Measurements from ENCODE around the gene TMEM25.
"Not testable (repeated sequence)": the region's sequence is repeated elsewhere in the genome, so short reads cannot be mapped to it uniquely, and the experiment has no call there.

Gene TMEM25

GRCh38 chr11:118544010-118544646, 13.1 kb downstream of the TMEM25 start:
- Mint-ChIP-seq H3K27me3 (no peaks in the 10 kb centered on the region), H3K36me3 (ENCODE audit: low read depth) (peaks cover 45% of the 10 kb centered on the region), H3K4me3 (no peak overlapping the region), H3K9me3 (no peaks in the 10 kb centered on the region), H3K27ac (no peak overlapping the region), H3K4me1 (ENCODE audit: low read depth) (no peaks in the 10 kb centered on the region)
- DNase-seq: no peak

- no peak overlapping the region for H3K4me3 Mint-ChIP-seq
- H3K27ac Mint-ChIP-seq: no peak overlapping the region
- H3K4me1 Mint-ChIP-seq (ENCODE audit: low read depth): no peaks in the 10 kb centered on the region
- DNase-seq: no peak
- peaks cover 45% of the 10 kb centered on the region for H3K36me3 Mint-ChIP-seq (ENCODE audit: low read depth)
- no peaks in the 10 kb centered on the region for H3K27me3 Mint-ChIP-seq
- H3K9me3 Mint-ChIP-seq: no peaks in the 10 kb centered on the region
Observed at GRCh38 chr11:118544647-118545010, 13.6 kb downstream of the TMEM25 start.

- Mint-ChIP-seq H3K27me3 (no peaks in the 10 kb centered on the region), H3K27ac (no peak overlapping the region), H3K9me3 (no peaks in the 10 kb centered on the region), H3K36me3 (ENCODE audit: low read depth) (peaks cover 43% of the 10 kb centered on the region), H3K4me1 (ENCODE audit: low read depth) (no peaks in the 10 kb centered on the region), H3K4me3 (no peak overlapping the region)
- no peak for DNase-seq
Observed at GRCh38 chr11:118545533-118545932, 14.5 kb downstream of the TMEM25 start.

DNA sequence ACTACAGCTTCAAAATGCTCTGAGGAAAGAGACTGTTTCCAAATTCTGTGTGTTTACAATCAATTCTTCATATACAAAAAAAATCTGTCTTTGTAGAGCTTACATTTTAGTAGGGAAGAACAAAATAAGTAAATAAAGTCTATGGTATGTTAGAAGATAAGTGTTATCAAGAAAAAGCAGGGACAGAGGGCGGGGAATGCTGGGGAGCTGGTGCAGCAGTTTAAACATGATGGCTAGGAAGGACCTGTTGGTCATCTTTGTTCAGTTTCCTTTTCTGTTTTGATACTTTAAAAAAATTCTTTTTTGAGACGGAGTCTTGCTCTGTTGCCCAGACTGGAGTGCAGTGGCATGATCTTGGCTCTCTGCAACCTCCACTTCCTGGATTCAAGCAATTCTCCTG, 16.1 kb downstream of the TMEM25 start:
- Mint-ChIP-seq H3K36me3 (ENCODE audit: low read depth) (peaks cover 47% of the 10 kb centered on the region), H3K4me3 (no peak overlapping the region), H3K27me3 (no peaks in the 10 kb centered on the region), H3K27ac (peak overlapping the region; percentile 69), H3K9me3 (no peaks in the 10 kb centered on the region), H3K4me1 (ENCODE audit: low read depth) (no peaks in the 10 kb centered on the region)
- no peak for DNase-seq

GRCh38 chr11:118552341-118552740, 21.3 kb downstream of the TMEM25 start:
- peaks cover 3% of the 10 kb centered on the region for H3K4me1 Mint-ChIP-seq (ENCODE audit: low read depth)
- peaks cover 51% of the 10 kb centered on the region for H3K36me3 Mint-ChIP-seq (ENCODE audit: low read depth)
- H3K27ac Mint-ChIP-seq: no peak overlapping the region
- DNase-seq: no peak
- H3K4me3 Mint-ChIP-seq: no peak overlapping the region
- H3K9me3 Mint-ChIP-seq: no peaks in the 10 kb centered on the region
- no peaks in the 10 kb centered on the region for H3K27me3 Mint-ChIP-seq

GRCh38 chr11:118560806-118561205, 29.8 kb downstream of the TMEM25 start:
- Mint-ChIP-seq H3K27ac (no peak overlapping the region), H3K9me3 (no peaks in the 10 kb centered on the region), H3K27me3 (no peaks in the 10 kb centered on the region), H3K4me1 (ENCODE audit: low read depth) (peaks cover 17% of the 10 kb centered on the region), H3K36me3 (ENCODE audit: low read depth) (peaks cover 35% of the 10 kb centered on the region), H3K4me3 (no peak overlapping the region)
- DNase-seq: no peak

GRCh38 chr11:118565051-118565450, 34.1 kb downstream of the TMEM25 start:
- Mint-ChIP-seq H3K9me3 (no peaks in the 10 kb centered on the region), H3K4me1 (ENCODE audit: low read depth) (peaks cover 21% of the 10 kb centered on the region), H3K27ac (peak overlapping the region; percentile 80), H3K4me3 (peak overlapping the region; percentile 93), H3K27me3 (no peaks in the 10 kb centered on the region), H3K36me3 (ENCODE audit: low read depth) (peaks cover 8% of the 10 kb centered on the region)
- DNase-seq: no peak

- Mint-ChIP-seq H3K27ac (no peak overlapping the region), H3K4me1 (ENCODE audit: low read depth) (peaks cover 44% of the 10 kb centered on the region), H3K9me3 (no peaks in the 10 kb centered on the region), H3K36me3 (ENCODE audit: low read depth) (peaks cover 25% of the 10 kb centered on the region), H3K27me3 (no peaks in the 10 kb centered on the region), H3K4me3 (no peak overlapping the region)
- no peak for DNase-seq
Observed at GRCh38 chr11:118569670-118570069, 38.7 kb downstream of the TMEM25 start.

- no peak for DNase-seq
- Mint-ChIP-seq H3K27ac (peak overlapping the region; percentile 96), H3K9me3 (no peaks in the 10 kb centered on the region), H3K36me3 (ENCODE audit: low read depth) (peaks cover 33% of the 10 kb centered on the region), H3K4me1 (ENCODE audit: low read depth) (peaks cover 48% of the 10 kb centered on the region), H3K27me3 (no peaks in the 10 kb centered on the region), H3K4me3 (no peak overlapping the region)
Observed at GRCh38 chr11:118570787-118571186, 39.8 kb downstream of the TMEM25 start.

GRCh38 chr11:118571701-118572060, 40.7 kb downstream of the TMEM25 start:
- peak overlapping the region; percentile 93 for H3K4me3 Mint-ChIP-seq
- peaks cover 39% of the 10 kb centered on the region for H3K36me3 Mint-ChIP-seq (ENCODE audit: low read depth)
- not testable (repeated sequence) for H3K9me3 Mint-ChIP-seq, H3K27me3 Mint-ChIP-seq
- DNase-seq: peak; percentile 56
- peak overlapping the region; percentile 96 for H3K27ac Mint-ChIP-seq
- peaks cover 51% of the 10 kb centered on the region for H3K4me1 Mint-ChIP-seq (ENCODE audit: low read depth)

DNA sequence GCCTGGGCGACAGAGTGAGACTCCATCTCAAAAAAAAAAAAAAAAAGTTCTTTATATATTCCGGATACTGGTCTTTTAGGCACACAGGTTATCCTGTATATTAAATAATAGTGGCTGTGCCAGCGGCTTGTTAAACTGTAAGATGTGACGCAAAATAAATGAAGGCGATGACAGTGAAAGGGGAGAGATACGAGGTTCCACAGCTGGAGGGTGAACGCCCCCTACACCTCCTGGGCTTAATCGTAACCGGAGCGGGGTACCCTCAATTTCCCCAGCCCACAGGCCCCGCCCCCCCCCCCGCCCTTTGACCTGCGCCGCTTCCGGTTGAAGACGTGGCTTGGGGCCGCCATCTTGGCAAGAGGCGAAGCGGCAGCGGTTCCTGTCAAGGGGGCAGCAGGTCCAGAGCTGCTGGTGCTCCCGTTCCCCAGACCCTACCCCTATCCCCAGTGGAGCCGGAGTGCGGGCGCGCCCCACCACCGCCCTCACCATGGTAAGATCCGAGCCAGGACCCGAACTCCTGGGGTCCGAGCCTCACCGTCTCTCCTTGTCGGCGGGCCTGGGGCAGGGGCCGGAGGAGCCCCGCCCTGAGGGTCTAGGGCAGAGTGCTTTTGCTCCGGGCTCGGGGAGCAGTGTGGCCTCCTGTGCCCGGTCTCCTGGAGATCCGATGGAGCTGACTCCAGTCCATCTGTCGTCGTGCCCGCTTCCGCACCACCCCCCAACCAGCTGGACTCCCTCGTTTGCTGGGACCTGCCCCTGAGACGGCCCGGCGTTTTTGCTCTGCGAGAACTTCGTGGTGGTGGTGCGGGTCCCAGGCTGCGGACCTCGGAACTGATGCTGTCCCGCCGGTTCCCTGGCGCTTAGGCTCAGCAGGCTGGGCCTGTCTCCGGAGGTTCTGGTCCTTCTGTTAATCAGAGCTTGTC, 41.3 kb downstream of the TMEM25 start, which contains the start of gene ARCN1:
TSS of gene ARCN1 (plus strand) at position 349 of the 920 bp plus-strand sequence. CDS start at position 488, 139 bp downstream.
- Mint-ChIP-seq H3K9me3 (no peaks in the 10 kb centered on the region), H3K27me3 (no peaks in the 10 kb centered on the region), H3K36me3 (ENCODE audit: low read depth) (peaks cover 43% of the 10 kb centered on the region), H3K27ac (peak within 1 kb of the TSS; percentile 96), H3K4me1 (ENCODE audit: low read depth) (peaks cover 57% of the 10 kb centered on the region), H3K4me3 (peak within 1 kb of the TSS; percentile 93)
- DNase-seq: peak; percentile 86

DNA sequence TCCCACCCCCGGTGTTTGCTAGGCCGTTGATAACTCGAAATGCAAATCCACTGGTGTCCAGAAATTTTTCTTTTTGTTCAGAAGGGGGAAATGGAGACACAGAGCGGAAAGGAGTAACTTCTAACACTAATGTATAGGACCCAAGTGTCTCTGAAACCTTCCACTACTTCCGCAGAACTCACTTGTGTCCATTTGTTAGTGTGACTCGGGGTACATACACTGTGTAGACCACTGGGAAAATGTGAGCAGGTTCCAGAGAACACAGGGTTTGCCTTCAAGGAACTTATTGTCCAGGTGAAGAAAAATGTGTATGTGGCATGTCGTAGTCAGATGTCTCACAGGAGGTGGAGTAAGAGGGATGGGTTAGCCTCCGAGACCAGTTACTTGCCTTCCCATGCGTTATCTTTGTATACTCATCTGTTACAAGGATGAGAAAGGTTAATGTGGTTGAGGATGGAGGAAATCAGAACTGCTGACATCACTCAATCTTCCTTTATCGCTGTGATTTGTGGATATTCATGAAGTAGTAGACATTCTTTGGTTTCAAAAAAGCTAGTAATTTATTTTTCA, 42.1 kb downstream of the TMEM25 start:
- Mint-ChIP-seq H3K36me3 (ENCODE audit: low read depth) (peaks cover 48% of the 10 kb centered on the region), H3K9me3 (no peaks in the 10 kb centered on the region), H3K4me1 (ENCODE audit: low read depth) (peaks cover 61% of the 10 kb centered on the region), H3K27me3 (no peaks in the 10 kb centered on the region), H3K4me3 (peak overlapping the region; percentile 93), H3K27ac (peak overlapping the region; percentile 96)
- peak; percentile 33 for DNase-seq

GRCh38 chr11:118574636-118575035, 43.6 kb downstream of the TMEM25 start:
- Mint-ChIP-seq H3K9me3 (no peaks in the 10 kb centered on the region), H3K27me3 (no peaks in the 10 kb centered on the region), H3K4me1 (ENCODE audit: low read depth) (peaks cover 69% of the 10 kb centered on the region), H3K36me3 (ENCODE audit: low read depth) (peaks cover 56% of the 10 kb centered on the region), H3K4me3 (peak overlapping the region; percentile 60), H3K27ac (no peak overlapping the region)
- no peak for DNase-seq

- Mint-ChIP-seq H3K4me1 (ENCODE audit: low read depth) (peaks cover 57% of the 10 kb centered on the region), H3K36me3 (ENCODE audit: low read depth) (peaks cover 67% of the 10 kb centered on the region), H3K27ac (peak overlapping the region; percentile 14)
- H3K4me3 Mint-ChIP-seq, H3K27me3 Mint-ChIP-seq, DNase-seq, H3K9me3 Mint-ChIP-seq: not testable (repeated sequence)
Observed at GRCh38 chr11:118577995-118578394, 47.0 kb downstream of the TMEM25 start.

GRCh38 chr11:118581057-118581456, 50.1 kb downstream of the TMEM25 start:
- Mint-ChIP-seq H3K27ac (no peak overlapping the region), H3K27me3 (no peaks in the 10 kb centered on the region), H3K4me1 (ENCODE audit: low read depth) (peaks cover 29% of the 10 kb centered on the region), H3K9me3 (no peaks in the 10 kb centered on the region), H3K4me3 (no peak overlapping the region), H3K36me3 (ENCODE audit: low read depth) (peaks cover 71% of the 10 kb centered on the region)
- DNase-seq: no peak
